ENCODE results near the gene BEND4. TPM values are rescaled to one million over a fixed set of nuclear protein-coding genes. Genes with fewer than 3 reads are reported as not detected.

The BEND4 gene
- total RNA-seq, 4 donors from 2014 or later: 0.27 to 2.6 (median 1.2) TPM

DNA sequence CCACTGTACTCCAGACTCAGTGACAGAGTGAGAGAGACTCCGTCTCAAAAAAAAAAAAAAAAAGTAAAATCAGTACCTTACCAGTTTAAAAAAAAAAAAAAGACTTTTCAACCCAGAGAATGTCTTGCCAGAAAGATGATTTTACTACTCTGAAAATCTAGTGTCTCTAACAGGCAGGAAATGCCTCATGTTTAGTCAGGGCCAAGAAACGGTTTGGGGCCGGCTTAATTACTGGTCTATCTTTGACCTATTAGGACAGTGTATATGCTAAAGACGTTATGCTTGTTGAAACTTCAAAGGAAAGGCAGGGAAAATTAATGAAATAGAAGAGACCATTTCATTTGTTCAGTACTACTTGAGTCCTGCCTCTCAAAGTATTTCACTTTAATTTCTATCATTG lies 9.9 kb downstream of the BEND4 start:
- Histone ChIP-seq H3K27ac (no peak overlapping the region), H3K4me3 (no peak overlapping the region), H3K4me1 (no peaks in the 10 kb centered on the region), H3K36me3 (no peaks in the 10 kb centered on the region), H3K9me3 (no peaks in the 10 kb centered on the region), H3K27me3 (peaks cover 1% of the 10 kb centered on the region)
- in situ Hi-C loops (cut with MboI; ENCODE audit: low pct_ligation_motif_present in 1 of 4, low pct_unique_long_range_greater_than_20kb in 1 of 4, low sequenced_read_pairs in 3 of 4) (no loop called here), intact Hi-C loops (cut with DNase I; ENCODE audit: low total_unique reads) (no loop called here)
- TF ChIP-seq, protein P1, sequence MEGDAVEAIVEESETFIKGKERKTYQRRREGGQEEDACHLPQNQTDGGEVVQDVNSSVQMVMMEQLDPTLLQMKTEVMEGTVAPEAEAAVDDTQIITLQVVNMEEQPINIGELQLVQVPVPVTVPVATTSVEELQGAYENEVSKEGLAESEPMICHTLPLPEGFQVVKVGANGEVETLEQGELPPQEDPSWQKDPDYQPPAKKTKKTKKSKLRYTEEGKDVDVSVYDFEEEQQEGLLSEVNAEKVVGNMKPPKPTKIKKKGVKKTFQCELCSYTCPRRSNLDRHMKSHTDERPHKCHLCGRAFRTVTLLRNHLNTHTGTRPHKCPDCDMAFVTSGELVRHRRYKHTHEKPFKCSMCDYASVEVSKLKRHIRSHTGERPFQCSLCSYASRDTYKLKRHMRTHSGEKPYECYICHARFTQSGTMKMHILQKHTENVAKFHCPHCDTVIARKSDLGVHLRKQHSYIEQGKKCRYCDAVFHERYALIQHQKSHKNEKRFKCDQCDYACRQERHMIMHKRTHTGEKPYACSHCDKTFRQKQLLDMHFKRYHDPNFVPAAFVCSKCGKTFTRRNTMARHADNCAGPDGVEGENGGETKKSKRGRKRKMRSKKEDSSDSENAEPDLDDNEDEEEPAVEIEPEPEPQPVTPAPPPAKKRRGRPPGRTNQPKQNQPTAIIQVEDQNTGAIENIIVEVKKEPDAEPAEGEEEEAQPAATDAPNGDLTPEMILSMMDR (IDR thresholded peaks at IDR 0.05): no peak
- 64 to 70% methylated on average over 4 of the region's 4 CpGs for WGBS, 2 donors (ENCODE audit: low coverage in 1 of 2)
- no peak for DNase-seq

DNA sequence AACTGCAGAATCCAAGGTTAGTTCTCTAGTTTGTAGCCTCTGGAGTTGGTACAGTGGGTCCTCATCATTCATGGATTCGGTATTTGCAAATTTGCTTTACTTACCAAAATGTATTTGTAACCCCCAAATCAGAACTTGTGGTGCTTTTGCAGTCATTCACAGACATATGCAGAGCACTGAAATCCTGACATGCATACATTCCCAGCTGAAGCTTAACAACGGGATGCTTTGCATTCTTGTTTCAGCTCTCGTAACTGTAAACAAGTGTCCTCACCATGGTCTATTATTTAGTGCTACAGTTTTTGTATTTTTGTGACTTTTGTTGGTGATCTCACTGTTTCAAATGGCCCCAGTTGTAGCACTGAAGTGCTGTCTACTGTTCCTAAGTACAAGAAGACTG lies 16.1 kb downstream of the BEND4 start:
- no peak for DNase-seq
- in situ Hi-C loops (cut with MboI; ENCODE audit: low pct_ligation_motif_present in 1 of 4, low pct_unique_long_range_greater_than_20kb in 1 of 4, low sequenced_read_pairs in 3 of 4): no loop called here
- H3K36me3 ChIP-seq: no peaks in the 10 kb centered on the region
- TF ChIP-seq POLR2AphosphoS5 (IDR thresholded peaks at IDR 0.05): no peak
- TF ChIP-seq, protein P1 (IDR thresholded peaks at IDR 0.05): no peak
- TF ChIP-seq POLR2A (IDR thresholded peaks at IDR 0.05): no peak
- no peak for TF ChIP-seq EP300 (IDR thresholded peaks at IDR 0.05; ENCODE audit: low read depth)
- H3K9me3 ChIP-seq: no peaks in the 10 kb centered on the region
- H3K27me3 ChIP-seq: no peaks in the 10 kb centered on the region
- WGBS, 2 donors (ENCODE audit: low coverage in 1 of 2): 73 to 83% methylated on average over 1 to 3 of the region's 3 CpGs
- no peak overlapping the region for H3K27ac ChIP-seq
- H3K4me1 ChIP-seq: no peaks in the 10 kb centered on the region
- intact Hi-C loops (cut with DNase I; ENCODE audit: low total_unique reads): no loop called here
- H3K4me3 ChIP-seq: no peak overlapping the region

DNA sequence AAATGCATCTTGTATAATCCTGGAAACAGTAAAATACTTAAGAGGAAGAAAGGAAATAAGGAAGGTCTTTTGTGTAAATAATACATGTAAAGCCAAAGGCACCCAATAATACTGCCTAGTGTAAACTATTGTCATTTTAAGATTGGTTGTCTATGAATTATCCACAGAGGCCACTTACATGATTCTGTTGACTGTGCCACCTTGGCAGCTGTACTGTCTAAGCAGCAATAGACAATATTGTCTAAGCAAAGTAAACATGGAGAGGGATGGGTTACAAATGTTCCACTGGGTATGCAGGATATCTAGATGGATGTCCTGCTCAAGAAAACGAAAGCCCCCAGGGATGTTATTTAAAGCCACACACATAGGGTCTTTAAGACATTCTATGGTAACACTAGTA lies 19.4 kb downstream of the BEND4 start:
- Histone ChIP-seq H3K4me1 (no peaks in the 10 kb centered on the region), H3K27ac (no peak overlapping the region), H3K4me3 (no peak overlapping the region), H3K9me3 (no peaks in the 10 kb centered on the region), H3K27me3 (no peaks in the 10 kb centered on the region), H3K36me3 (no peaks in the 10 kb centered on the region)
- no peak for DNase-seq
- no peak for TF ChIP-seq EP300 (IDR thresholded peaks at IDR 0.05; ENCODE audit: low read depth)
- intact Hi-C loops (cut with DNase I; ENCODE audit: low total_unique reads) (no loop called here), in situ Hi-C loops (cut with MboI; ENCODE audit: low pct_ligation_motif_present in 1 of 4, low pct_unique_long_range_greater_than_20kb in 1 of 4, low sequenced_read_pairs in 3 of 4) (no loop called here)
- 52 to 75% methylated on average over 1 of the region's 1 CpG for WGBS, 2 donors (ENCODE audit: low coverage in 1 of 2)

DNA sequence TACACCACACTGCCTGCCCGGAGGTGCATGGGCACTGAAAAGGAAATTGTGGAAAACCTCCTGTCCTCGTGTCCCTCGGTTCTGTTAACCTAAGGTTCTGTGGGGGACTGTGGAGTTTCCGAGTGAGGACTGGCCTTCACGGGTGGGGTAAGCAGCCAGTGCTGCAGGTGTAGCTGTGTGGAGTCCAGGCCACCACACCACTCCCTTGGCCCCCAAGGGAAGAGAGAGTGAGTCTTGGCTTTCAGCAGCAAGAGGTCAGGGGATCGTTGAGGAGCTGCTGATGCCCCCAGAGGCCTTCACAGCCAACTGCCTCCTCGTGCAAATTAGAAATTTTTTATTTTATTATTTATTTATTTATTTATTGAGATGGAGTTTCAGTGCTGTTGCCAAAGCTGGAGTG lies 20.4 kb downstream of the BEND4 start:
- H3K4me3 ChIP-seq: no peak overlapping the region
- no peaks in the 10 kb centered on the region for H3K27me3 ChIP-seq
- no peak overlapping the region for H3K27ac ChIP-seq
- DNase-seq: no peak
- intact Hi-C loops (cut with DNase I; ENCODE audit: low total_unique reads): no loop called here
- 60 to 82% methylated on average over 1 to 7 of the region's 7 CpGs for WGBS, 2 donors (ENCODE audit: low coverage in 1 of 2)
- no peaks in the 10 kb centered on the region for H3K4me1 ChIP-seq
- no peaks in the 10 kb centered on the region for H3K9me3 ChIP-seq
- no peak for TF ChIP-seq POLR2AphosphoS5 (IDR thresholded peaks at IDR 0.05)
- TF ChIP-seq, protein P1 (IDR thresholded peaks at IDR 0.05): no peak
- no peak for TF ChIP-seq EP300 (IDR thresholded peaks at IDR 0.05; ENCODE audit: low read depth)
- TF ChIP-seq POLR2A (IDR thresholded peaks at IDR 0.05): no peak
- H3K36me3 ChIP-seq: no peaks in the 10 kb centered on the region
- in situ Hi-C loops (cut with MboI; ENCODE audit: low pct_ligation_motif_present in 1 of 4, low pct_unique_long_range_greater_than_20kb in 1 of 4, low sequenced_read_pairs in 3 of 4): no loop called here

DNA sequence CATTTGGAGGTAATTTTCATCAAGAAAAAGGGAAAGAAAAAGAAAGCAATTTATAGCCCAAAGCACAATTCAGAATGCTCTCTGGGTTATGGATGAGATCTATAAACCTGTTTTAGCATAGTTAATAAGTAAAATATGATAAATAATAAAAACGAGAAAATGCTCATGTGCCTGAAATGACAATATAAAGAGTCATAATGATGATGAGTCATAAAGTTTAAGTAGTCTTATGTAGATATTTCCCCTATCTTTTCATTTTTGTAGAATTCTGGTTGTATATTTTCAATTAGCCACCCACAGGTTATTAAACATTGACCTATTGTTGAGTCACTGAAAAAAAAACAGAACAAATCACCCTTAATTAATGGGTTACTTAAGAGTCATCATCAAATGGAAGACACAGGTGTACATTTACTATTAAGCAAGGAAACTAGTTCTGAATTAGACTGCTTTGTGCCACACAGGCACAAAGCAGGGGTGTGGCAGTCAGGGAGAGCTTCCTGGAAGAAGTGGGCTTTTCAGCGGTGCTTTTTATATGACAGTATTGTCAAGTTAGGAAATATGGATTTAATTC lies 29.3 kb downstream of the BEND4 start:
- Histone ChIP-seq H3K4me3 (no peak overlapping the region), H3K4me1 (no peaks in the 10 kb centered on the region), H3K36me3 (no peaks in the 10 kb centered on the region), H3K27ac (no peak overlapping the region), H3K9me3 (no peaks in the 10 kb centered on the region), H3K27me3 (no peaks in the 10 kb centered on the region)
- intact Hi-C loops (cut with DNase I; ENCODE audit: low total_unique reads): no loop called here
- 66 to 67% methylated on average over 2 of the region's 2 CpGs for WGBS, 2 donors (ENCODE audit: low coverage in 1 of 2)
- no peak for DNase-seq
- TF ChIP-seq POLR2A (IDR thresholded peaks at IDR 0.05): no peak
- no peak for TF ChIP-seq EP300 (IDR thresholded peaks at IDR 0.05; ENCODE audit: low read depth)
- TF ChIP-seq POLR2AphosphoS5 (IDR thresholded peaks at IDR 0.05): no peak
- TF ChIP-seq, protein P1 (IDR thresholded peaks at IDR 0.05): no peak
- in situ Hi-C loops (cut with MboI; ENCODE audit: low pct_ligation_motif_present in 1 of 4, low pct_unique_long_range_greater_than_20kb in 1 of 4, low sequenced_read_pairs in 3 of 4): no loop called here

All from transverse colon (tissue), 4 donors.